ENCODE data around the gene AXIN1.
A peak's percentile ranks its signal among the peaks of the same experiment; 100 is the strongest.
"Not testable (repeated sequence)": the region's sequence is repeated elsewhere in the genome, so short reads cannot be mapped to it uniquely, and the experiment has no call there.

The AXIN1 gene

DNA sequence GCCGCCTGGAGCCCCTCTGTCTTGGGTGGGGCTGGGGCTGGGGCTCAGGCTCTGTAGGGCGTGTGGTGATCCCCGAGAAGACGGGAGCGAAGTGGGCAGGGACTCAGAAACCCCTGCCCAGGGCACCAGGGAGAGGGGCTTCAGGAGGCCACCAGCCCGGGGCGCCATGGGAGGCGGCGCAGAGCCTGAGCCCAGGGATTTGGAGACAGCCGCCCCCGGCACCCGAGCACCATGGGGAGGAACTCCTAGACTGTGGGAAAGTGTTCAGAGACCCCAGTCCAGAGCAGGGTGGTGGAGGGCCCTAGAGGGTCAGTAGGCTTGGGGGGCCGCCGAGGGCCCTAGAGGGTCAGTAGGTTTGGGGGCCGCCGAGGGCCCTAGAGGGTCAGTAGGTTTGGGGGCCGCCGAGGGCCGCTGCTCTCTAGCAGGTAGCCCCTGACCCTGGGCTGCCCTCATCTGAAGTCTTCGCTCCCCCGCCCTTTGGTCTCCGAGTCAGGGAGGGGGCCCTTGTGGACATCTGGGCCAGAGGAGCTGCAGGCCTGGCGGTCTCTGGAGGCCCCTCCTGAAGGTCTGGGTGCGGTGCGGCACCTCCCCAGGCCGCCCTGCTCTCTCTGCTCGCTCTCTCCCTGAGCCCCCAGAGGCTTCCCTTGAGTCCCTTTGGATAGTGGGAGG, 71.4 kb downstream of the AXIN1 start:
- no peak for ATAC-seq
- no peak for DNase-seq

DNA sequence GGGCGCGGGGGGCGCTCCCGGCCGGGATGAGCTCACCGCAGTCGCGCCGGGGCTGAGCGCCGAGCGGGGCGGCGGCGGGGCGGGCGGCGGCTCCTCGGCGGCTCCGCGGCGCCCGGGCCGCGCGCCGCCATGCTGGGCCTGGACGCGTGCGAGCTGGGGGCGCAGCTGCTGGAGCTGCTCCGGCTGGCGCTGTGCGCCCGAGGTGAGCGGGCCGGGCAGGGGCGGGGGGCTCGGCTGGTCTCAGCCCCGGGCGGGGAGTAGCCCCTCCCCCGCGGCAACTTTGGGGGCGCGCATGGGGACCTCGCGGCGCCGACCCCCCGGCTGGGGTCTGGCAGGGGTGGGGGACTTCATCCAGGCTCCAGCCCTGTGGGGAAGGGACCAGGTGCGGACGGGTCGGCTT, 72.0 kb downstream of the AXIN1 start, which contains the start of gene ARHGDIG:
ARHGDIG (plus strand) TSS at position 40 of the 400 bp plus-strand sequence; CDS start at position 130, 90 bp downstream.
- ATAC-seq (no peak), DNase-seq (no peak)

DNA sequence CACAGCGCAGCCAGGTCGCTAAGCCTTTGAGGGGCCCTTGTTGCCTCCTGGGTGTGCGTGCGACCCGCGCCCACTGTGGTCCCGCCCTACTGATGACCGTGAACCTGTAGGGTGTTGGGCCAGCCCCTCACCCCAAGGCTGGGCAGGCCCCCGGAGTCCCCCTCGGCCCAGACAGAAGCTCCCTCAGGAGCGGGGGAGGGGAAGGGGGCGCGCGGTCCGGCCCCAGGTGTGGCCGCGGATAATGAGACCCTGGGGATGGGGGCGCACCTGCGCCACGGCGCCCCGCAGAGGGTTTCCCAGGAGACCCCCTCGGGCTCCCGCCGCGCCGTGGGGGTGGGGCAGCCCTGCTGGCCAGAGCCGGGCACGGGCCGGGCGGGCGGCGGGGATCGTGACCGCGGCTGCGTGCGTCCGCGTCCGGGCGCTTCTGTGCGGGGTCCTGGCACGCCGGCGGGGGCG, 72.5 kb downstream of the AXIN1 start:
- ATAC-seq (no peak), DNase-seq (no peak)

DNA sequence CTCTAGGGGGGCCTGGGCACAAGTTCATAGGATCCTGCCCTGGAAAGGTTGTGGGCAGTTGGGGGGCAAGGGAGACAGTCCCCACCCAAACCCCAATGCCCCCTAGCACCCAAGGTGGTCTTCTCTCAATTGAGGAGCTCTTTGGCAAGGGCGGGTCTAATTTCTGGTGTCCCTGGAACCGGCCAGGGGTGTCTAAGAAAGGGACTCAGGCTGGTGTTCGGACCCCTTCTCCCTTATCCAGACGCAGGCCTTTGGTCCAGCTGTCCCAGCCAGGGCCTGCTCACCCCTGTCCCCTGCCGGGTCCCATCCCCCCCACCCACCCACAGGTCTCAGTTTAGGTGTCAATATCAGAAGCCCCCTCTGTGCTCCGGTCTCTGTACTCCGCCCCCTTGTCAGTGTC, 73.0 kb downstream of the AXIN1 start:
- ATAC-seq (no peak), DNase-seq (no peak)

DNA sequence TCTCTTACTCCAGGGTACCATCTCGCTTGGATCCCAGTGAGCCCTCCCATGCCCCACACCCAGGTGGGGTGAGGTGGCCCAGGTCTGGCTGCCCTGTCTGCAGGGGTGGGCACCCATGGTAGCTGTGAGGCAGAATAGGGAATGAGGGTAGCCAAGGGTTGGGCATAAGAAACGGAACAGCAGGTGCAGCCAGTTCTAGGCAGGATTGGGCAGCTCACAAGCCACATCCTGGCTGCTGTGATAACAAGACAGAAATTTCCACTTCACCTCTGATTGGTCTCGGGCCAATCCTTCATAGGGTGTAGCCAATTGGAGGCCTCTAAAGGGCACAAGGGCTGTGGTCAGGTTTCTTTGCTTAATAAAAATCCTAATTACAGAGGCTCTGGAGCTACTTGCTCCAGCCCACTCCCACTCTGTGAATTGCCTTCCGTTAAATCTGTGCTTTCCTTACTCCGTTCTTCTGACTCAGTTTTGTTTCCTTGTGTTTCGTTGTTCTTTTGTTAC, 73.6 kb downstream of the AXIN1 start:
- DNase-seq (peak; percentile 29), ATAC-seq (peak; percentile 66)

DNA sequence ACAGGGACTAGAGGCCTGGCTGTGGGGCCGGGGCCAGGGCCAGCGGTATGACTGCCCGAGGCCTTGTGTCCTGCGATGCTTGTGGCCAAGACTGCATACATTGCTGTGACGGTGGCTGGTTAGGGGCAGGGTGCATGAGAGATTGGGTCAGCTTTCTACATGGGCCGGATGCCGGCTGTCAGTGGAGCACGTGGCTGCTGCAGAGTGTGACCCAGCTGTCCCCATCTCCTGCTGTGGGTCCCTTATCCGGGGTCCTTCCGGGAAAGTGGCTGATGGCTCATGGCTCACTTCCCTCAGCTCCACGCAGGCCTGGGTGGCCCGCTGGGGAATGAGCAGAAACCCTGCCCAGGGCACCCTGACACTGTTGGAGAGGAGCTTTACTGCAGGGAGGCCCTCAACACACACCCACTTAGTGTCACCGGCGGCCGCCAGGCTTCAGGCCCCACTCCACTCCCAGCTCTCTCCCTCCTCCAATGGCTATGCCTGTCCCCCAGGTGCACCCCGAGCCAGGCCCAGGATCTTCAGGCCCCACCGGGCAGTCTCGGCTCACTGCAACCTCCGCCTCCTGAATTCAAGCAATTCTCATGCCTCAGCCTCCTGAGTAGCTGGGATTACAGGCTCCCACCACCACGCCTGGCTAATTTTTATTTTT, 76.0 kb downstream of the AXIN1 start:
- no peak for DNase-seq
- no peak for ATAC-seq

DNA sequence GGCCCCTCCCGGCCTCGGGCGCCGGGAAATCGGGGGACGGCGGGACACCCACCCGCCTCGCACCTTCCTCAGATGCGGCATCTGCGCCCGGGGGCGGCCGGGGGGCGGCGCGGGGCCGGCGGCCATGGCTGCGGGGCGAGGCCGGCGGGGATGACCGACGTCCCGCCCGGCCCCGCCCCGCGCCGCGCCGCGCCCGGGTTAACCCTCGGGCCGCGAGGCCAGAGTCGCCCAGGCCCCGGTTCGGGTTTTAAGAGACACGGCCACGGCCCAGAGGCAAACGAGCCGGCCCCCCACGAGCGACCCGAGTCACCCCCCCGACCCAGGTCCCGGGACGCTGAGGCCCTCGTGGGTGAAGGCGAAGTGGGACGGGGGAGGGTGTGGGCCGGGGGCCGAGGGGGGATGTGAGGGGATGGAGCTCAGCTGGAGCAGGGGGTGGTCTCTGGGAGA, 76.7 kb downstream of the AXIN1 start, which contains the start of gene RGS11:
RGS11 (minus strand) TSS at position 159 of the 447 bp plus-strand sequence; CDS start at position 126, 33 bp downstream.
- ATAC-seq (no peak), DNase-seq (no peak)

DNA sequence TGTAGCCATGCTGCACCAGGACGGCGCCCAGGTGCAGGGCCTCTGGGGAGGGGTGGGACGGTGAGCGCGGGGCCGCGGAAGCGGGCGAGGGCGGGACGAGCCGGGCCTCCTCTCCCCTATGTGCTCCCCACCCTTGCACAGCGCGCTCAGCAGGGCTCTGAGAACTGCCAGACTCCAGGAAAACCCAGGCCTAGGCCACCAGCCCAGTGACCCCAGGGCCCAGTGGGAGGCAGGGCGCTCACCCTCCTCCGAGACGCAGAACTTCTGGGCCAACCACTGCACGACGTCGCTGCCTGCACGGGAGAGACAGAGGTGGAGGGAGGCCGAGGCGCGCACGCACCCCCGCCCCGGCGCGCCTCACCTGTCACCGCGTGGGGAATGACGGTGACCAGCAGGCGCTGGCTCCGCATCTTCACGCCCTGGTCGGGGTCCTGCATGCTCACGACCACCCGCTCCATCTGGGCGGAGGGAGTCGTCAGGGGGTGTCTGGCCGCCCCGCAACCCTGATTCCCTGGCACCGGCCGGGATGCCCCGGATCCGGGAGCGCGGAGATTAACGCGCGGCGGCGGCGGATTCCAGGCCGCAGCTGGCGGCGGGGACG, 77.4 kb downstream of the AXIN1 start:
- peak; percentile 21 for DNase-seq
- ATAC-seq: peak; percentile 11

DNA sequence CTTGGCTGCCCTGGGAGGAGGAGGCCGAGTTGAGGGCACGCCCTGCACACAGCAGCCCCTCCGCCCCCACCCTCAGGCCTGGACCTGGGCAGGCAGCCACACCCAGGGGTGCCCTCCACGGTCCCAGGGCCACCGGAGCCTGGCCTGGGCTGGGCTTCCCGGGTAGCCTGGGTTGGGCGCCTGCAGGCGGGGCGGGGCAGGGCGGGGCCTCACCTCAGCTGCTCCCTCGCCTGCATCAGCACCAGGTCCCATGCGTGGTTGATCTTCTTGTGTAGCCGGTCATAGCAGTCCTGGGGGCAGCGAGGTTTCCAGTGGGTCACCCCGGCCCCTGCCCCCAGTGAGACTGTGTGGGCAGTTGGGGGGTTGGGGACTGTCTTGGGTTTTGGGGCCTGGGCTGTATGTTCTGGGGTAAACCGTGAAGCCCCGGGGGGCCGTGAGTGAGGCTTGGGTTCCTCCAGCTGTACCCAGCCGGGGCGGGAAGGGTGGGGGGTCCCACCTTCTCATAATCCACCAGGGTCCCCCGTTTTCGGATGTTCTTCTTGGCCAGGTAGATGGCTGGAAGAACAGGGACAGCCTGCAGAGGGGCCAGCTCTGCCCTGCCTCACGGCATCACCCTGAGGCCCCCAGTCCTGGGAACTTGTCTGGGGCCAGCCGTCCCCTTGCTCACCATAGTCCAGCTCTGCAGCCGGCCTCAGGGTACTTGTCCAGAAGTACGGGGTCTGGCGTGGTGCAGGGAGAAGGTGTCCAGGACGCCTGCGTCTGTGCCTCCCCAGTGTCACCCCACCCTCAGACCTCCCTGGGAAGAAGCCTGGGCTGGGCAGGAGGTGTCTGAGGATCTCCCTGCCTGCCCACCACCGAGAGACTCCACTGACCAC, 78.7 kb downstream of the AXIN1 start:
- ATAC-seq (peak; percentile 7), DNase-seq (no peak)

DNA sequence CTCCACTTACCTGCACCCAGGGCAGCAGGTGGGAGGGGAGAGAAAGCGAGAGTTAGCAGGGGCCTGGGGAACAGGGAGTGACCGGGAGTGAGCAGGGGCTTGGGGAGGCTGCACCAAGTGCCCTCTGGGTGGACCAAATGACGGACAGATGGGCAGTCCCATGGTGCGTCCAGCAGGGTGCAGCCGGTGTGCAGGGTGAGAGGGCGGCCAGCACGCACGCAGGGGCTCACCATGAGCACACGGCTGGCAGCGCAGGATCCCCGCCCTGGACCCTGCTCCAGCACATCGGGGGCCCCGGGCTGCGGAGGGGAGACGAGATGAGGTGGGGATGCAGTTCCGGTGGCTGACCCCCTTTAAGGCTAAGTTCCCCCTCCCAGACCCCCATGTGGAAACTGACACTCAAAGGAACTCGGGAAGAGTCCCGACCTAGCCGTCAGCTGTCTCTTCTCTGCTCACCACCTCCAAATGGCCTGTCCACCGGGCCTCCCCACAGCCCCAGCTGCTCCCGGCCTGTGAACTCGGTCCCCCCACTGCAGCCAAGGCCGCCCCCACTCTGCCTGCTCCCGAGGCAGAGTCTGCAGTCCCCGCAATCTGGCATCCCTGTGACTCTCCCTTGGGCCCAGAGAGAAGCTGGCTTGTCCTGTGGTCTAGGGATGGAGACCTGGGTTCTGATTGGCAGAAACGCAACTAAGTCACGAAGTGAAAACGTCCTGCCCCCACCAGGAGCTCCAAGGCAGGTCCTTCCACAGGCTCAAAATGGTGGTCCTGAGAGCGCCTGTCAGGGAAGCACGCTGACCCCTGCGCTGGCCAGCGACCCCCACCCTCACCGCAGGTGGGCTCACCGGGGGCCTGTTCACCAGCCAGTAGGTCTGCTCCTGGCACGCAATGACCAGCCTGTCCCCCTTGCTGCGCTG, 79.6 kb downstream of the AXIN1 start:
- ATAC-seq: peak; percentile 4
- no peak for DNase-seq

DNA sequence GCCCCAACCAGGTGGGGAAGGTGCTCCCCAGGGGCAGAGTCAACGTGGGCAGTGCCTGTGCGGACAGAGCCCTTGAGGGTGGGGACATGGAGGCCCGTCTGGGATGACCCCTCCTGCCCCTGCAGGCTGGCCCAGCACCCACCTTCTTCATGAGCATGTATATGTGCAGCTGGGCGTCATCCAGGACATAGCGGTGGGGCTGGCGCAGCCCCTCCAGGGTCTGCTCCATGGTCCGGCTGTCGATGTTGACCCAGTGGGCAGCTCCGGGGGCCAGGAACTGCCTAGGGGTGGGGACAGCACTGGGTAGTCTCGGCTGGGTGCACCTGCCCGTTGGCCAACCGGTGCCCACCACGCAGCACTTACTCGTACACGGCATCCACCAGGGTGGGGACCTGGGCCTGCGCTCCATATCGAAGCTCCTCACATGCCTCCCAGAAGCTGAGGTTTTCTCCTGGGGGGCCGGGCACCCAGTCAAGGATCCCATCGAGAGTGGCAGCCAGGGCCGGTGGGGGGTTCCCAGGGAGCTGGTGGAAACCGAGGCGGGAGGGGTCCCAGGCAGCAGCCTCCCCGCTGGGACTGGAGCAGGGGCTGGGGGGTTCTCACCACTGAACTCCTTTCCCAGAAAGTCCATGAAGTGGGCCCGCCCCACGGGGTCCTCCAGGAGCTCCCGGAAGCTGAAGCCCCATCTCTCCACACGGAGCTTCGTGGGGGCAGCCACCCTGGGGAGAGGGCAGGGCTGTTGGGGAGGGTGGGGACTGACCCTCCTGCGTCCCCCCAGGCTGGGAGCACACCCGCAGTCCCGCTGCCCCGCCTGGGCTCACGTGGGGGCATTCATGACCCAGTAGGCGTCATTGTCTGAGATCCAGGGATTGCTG, 81.9 kb downstream of the AXIN1 start:
- ATAC-seq (no peak), DNase-seq (no peak)

DNA sequence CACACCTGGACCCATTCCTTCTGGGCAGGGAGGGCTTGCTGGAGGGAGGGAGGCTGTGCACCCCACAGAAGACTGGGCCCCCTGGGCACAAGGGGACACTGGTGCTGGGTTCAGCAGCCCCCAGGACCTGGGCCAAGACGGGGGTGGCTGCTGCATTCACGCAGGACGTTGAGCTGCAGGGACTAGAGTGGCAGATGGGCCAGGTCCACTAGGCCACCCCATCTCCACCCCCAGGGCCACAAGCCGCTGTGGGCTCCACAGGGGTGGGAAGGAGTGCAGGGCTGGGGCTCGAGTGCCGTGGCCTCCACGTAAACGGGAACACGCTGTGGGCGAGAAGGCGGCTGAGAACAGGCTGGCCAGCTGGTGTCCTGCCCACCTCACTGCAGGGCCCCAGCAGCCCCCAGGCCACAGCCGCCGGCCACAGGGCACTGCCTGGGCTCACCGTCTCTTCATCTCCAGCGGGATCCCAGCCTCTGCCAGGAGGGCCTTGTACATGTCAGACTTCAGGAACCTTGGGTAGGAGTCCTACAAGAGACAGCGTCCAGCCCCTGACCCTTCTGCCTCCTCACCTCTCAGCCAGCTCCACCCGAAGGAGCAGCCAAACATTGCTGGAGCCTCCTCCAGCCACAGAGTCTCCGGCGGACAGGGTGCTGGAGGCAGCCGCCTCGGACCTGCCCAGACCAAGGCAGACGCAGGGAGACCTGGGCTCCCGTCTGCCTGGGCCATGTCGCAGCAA, 83.3 kb downstream of the AXIN1 start:
- DNase-seq (no peak), ATAC-seq (no peak)

DNA sequence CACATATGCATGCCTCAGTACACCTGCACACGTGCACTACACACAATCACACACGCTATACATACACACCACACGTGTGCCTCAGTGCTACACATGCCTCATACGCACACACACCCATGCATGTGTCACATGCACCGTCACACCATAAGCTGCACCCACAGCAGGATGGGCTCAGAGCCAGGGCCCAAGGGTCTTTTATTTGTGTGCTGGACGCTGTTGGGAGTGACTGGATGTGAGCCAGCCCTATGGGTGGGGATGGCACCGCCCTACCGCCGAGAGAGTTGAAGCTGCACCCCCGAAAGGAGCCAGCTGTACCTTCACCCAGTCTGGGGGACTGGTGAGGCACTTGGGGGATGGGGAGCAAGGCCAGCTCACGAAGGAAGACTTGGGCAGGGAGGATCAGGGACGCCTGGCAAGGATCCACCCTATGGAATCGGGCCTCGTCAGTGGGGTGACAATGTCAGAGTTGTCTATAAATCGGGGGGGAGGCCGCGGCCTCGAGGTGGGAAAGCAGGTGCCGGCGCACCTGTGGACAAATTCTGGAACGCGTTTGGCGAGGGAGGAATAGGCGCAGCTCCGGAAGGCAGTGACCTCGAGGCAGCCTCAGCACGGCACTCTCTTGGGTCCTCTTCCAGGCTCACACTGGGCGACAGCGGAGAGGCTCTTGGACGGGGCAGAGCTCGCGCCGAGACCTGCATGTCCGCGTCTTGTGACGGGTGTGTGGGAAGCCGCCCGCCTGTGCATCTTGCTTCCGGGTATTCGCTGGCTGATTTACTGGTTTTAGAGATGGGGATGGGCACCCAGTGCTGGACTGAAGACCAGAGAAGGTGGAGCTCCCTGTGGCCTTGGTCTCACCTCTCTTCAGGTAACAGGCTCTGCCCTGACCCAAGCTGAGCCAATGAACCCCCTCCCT, 84.1 kb downstream of the AXIN1 start:
- DNase-seq (no peak), ATAC-seq (no peak)

DNA sequence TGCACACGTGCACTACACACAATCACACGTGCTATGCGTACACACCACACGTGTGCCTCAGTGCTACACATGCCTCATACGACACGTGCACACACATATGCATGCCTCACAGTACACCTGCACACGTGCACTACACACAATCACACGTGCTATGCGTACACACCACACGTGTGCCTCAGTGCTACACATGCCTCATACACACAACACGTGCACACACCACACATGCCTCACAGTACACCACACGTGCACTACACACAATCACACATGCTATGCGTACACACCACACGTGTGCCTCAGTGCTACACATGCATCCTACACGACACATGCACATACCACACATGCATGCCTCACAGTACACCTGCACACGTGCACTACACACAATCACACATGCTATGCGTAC, 85.0 kb downstream of the AXIN1 start:
- not testable (repeated sequence) for DNase-seq, ATAC-seq

DNA sequence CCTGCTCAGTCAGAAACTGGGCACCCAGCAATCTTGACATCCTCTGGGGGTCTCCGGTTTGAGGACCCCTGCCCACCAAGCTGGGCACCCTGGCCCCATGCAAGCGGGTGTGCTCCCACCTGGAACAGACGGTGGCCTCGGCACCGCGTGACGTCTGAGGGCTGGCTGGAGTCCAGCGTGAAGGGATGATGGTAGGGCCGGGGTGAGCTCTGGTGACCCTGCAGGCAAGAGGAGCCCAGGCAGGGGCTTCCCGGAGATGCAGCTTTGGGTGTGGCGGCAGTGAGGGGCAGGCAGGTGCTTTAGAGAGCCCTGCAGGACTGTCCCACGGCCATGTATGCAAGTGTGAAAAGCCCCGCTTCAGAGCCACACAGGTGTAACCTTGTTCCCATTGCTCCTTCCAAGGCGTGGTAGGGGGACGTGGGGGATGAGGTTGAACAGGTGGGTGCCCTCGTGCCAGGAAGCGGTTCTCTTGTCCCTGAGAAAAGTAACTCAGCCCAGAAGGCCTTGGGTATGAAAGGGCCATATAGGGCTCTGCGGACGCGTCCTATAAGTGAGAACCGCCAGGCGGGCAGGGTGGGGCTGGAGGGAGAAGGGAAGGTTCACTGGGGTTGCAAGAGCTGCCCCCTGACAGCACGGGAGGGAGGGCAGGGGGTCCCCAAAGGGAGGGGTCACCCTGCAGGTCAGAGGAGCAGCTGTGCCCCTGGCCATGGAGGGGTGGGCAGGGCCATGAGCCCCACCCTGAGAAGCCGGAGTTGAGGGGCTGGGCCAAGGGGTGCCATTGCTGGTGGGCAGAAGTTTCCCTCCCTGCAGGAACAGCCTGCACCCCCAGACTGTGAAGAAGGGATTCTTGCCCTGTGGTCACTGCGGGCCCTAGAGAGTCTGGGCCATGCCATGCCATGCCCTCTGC, 86.0 kb downstream of the AXIN1 start:
- ATAC-seq (no peak), DNase-seq (no peak)

DNA sequence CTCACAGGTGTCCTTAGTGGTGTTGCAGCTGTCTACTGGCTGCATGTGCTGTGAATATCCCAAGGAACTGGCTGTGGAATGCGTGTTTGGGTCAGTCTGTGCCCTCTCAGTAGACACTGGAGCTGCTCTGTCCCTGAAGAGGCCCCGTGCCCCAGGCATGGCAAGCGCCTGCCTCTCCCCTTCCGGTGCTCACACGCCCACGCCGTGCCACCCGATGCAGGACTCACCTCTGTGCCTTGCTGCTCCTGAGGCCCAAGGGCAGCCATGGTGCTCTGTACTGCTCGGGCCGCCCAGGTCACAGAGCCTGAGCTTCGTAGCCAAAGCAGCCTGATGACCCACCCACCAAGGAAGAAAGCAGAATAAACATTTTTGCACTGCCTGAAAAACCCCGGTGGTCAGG, 86.8 kb downstream of the AXIN1 start:
- DNase-seq (no peak), ATAC-seq (no peak)

DNA sequence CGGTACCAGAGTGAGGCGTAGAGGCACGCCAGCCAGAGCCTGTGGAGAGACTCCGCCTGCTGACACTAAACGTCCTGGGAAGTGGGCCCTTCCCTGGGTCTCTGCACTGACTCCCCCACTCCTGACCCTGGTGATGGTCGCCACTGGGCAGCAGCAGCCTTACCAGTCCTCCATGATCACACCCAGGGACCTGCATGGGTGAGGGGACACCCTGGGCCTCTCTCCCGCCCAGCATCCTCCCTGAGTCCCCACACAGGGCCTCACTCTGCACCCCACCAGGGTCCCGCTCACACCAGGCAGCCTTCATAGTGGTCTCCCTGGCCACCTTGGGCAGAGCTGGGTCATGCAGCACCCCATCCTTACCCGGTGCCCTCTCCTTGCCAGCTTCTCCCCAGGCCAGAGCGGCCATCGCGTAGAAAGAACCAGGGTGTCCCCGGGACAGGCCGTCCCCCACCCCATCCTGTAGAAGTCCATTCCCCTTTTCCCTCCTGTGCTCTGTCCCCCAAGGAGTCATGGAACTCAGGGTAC, 87.5 kb downstream of the AXIN1 start:
- DNase-seq: no peak
- no peak for ATAC-seq

Measured in stimulated activated naive CD8-positive, alpha-beta T cell treated with anti-CD3 and anti-CD28 coated beads, Interleukin-15, Interleukin-2, amounts not matched to agents 100 U/mL and 50 U/mL, for 24 hours (primary cell).